ENCODE measurements around the gene HUNK. TPM values are rescaled to one million over a fixed set of nuclear protein-coding genes. Genes with fewer than 3 reads are reported as not detected.
A peak's percentile ranks its signal among the peaks of the same experiment; 100 is the strongest.

The HUNK gene
- total RNA-seq, 2 donors from 2014 or later: 5.8 to 8.4 TPM

- Mint-ChIP-seq H3K9me3 (peaks cover 2% of the 10 kb centered on the region), H3K4me1 (peaks cover 2% of the 10 kb centered on the region), H3K4me3 (no peak overlapping the region)
These were observed 9.9 kb downstream of the HUNK start for GRCh38 chr21:31882711-31883110.

GRCh38 chr21:31885146-31885545 is 12.3 kb downstream of the HUNK start:
- no peaks in the 10 kb centered on the region for H3K9me3 ChIP-seq (ENCODE audit: control insufficient read depth, low read length)
- no peak overlapping the region for H3K4me3 ChIP-seq (ENCODE audit: low read length)
- Mint-ChIP-seq H3K4me3 (no peak overlapping the region), H3K36me3 (ENCODE audit: low read depth) (no peaks in the 10 kb centered on the region), H3K9me3 (peaks cover 2% of the 10 kb centered on the region), H3K27me3 (ENCODE audit: insufficient read depth) (peaks cover 7% of the 10 kb centered on the region), H3K4me1 (peaks cover 5% of the 10 kb centered on the region), H3K27ac (no peak overlapping the region)
- no peak overlapping the region for H3K27ac ChIP-seq (ENCODE audit: low read depth, low read length)
- H3K9ac ChIP-seq (ENCODE audit: extremely low read depth, low read length, poor library complexity, severe bottlenecking): no peak overlapping the region
- no peak for TF ChIP-seq CTCF (conservative IDR thresholded peaks at IDR 0.05)
- no peak for DNase-seq
- WGBS, 2 experiments (ENCODE audit: insufficient coverage in 1 of 2, insufficient read length in 1 of 2): 89 to 94% methylated on average over 9 to 11 of the region's 11 CpGs
- no peaks in the 10 kb centered on the region for H3K36me3 ChIP-seq (ENCODE audit: control insufficient read depth, insufficient read depth, low read length)
- H3K4me1 ChIP-seq (ENCODE audit: control insufficient read depth, insufficient read depth, low read length): no peaks in the 10 kb centered on the region
- H3K27me3 ChIP-seq (ENCODE audit: control insufficient read depth, insufficient read depth, low read length, poor library complexity, severe bottlenecking): peaks cover 8% of the 10 kb centered on the region

More at GRCh38 chr21:31882711-31883110, 9.9 kb downstream of the HUNK start:
- Mint-ChIP-seq H3K36me3 (ENCODE audit: low read depth) (no peaks in the 10 kb centered on the region), H3K27ac (no peak overlapping the region), H3K27me3 (ENCODE audit: insufficient read depth) (peaks cover 27% of the 10 kb centered on the region)
- no peak overlapping the region for H3K4me3 ChIP-seq (ENCODE audit: low read length)
- H3K27me3 ChIP-seq (ENCODE audit: control insufficient read depth, insufficient read depth, low read length, poor library complexity, severe bottlenecking): peaks cover 31% of the 10 kb centered on the region
- no peaks in the 10 kb centered on the region for H3K36me3 ChIP-seq (ENCODE audit: control insufficient read depth, insufficient read depth, low read length)
- no peaks in the 10 kb centered on the region for H3K9me3 ChIP-seq (ENCODE audit: control insufficient read depth, low read length)
- no peak for TF ChIP-seq CTCF (conservative IDR thresholded peaks at IDR 0.05)
- H3K9ac ChIP-seq (ENCODE audit: extremely low read depth, low read length, poor library complexity, severe bottlenecking): no peak overlapping the region
- H3K27ac ChIP-seq (ENCODE audit: low read depth, low read length): no peak overlapping the region
- no peak for DNase-seq
- no peaks in the 10 kb centered on the region for H3K4me1 ChIP-seq (ENCODE audit: control insufficient read depth, insufficient read depth, low read length)

GRCh38 chr21:31886915-31887314 is 14.1 kb downstream of the HUNK start:
- H3K4me3 Mint-ChIP-seq: no peak overlapping the region
- H3K27me3 ChIP-seq (ENCODE audit: control insufficient read depth, insufficient read depth, low read length, poor library complexity, severe bottlenecking): no peaks in the 10 kb centered on the region
- H3K27me3 Mint-ChIP-seq (ENCODE audit: insufficient read depth): no peaks in the 10 kb centered on the region
- no peak overlapping the region for H3K27ac Mint-ChIP-seq
- peaks cover 4% of the 10 kb centered on the region for H3K4me1 Mint-ChIP-seq
- H3K4me1 ChIP-seq (ENCODE audit: control insufficient read depth, insufficient read depth, low read length): no peaks in the 10 kb centered on the region
- H3K9me3 Mint-ChIP-seq: peaks cover 2% of the 10 kb centered on the region
- no peak for TF ChIP-seq CTCF (conservative IDR thresholded peaks at IDR 0.05)
- 90 to 94% methylated on average over 4 to 5 of the region's 5 CpGs for WGBS, 2 experiments (ENCODE audit: insufficient coverage in 1 of 2, insufficient read length in 1 of 2)
- H3K9me3 ChIP-seq (ENCODE audit: control insufficient read depth, low read length): no peaks in the 10 kb centered on the region
- no peak overlapping the region for H3K4me3 ChIP-seq (ENCODE audit: low read length)
- peak; percentile 13 for DNase-seq
- H3K36me3 Mint-ChIP-seq (ENCODE audit: low read depth): no peaks in the 10 kb centered on the region
- H3K9ac ChIP-seq (ENCODE audit: extremely low read depth, low read length, poor library complexity, severe bottlenecking): no peak overlapping the region
- H3K27ac ChIP-seq (ENCODE audit: low read depth, low read length): no peak overlapping the region
- H3K36me3 ChIP-seq (ENCODE audit: control insufficient read depth, insufficient read depth, low read length): no peaks in the 10 kb centered on the region
